ENCODE data around the gene PRKAG1.
"Not testable (repeated sequence)": the region's sequence is repeated elsewhere in the genome, so short reads cannot be mapped to it uniquely, and the experiment has no call there.

PRKAG1 gene

GRCh38 chr12:49018261-49019119 is at the start of gene PRKAG1:
PRKAG1 (minus strand) TSS chr12:49018776; CDS start chr12:49018740, 36 bp downstream.
- FAIRE-seq = peak; percentile 46
- DNase-seq (ENCODE audit: low spot score) = peak; percentile 99

GRCh38 chr12:49066120-49066519 is 47.5 kb upstream of the PRKAG1 start:
- DNase-seq (ENCODE audit: low spot score) (no peak), FAIRE-seq (no peak)

- DNase-seq (ENCODE audit: low spot score) = no peak
- no peak for FAIRE-seq
Measured at GRCh38 chr12:49064767-49065152, 46.2 kb upstream of the PRKAG1 start.

- FAIRE-seq; DNase-seq (ENCODE audit: low spot score): not testable (repeated sequence)
Measured at GRCh38 chr12:49061916-49062315, 43.3 kb upstream of the PRKAG1 start.

- FAIRE-seq (no peak), DNase-seq (ENCODE audit: low spot score) (no peak)
Measured at GRCh38 chr12:49061157-49061650, 42.6 kb upstream of the PRKAG1 start.

GRCh38 chr12:49060237-49061156 is 41.9 kb upstream of the PRKAG1 start, which contains the start of gene KMT2D:
KMT2D (minus strand) TSS chr12:49060794; CDS start chr12:49055324, 5,470 bp downstream.
- no peak for FAIRE-seq

GRCh38 chr12:49059299-49060171 is 41.0 kb upstream of the PRKAG1 start:
- DNase-seq (ENCODE audit: low spot score) = peak; percentile 29

More at GRCh38 chr12:49060237-49061156, 41.9 kb upstream of the PRKAG1 start, which contains the start of gene KMT2D:
- peak; percentile 92 for DNase-seq (ENCODE audit: low spot score)

GRCh38 chr12:49059045-49059298 is 40.4 kb upstream of the PRKAG1 start:
- DNase-seq (ENCODE audit: low spot score) = no peak
- no peak for FAIRE-seq

More at GRCh38 chr12:49059299-49060171, 41.0 kb upstream of the PRKAG1 start:
- no peak for FAIRE-seq

- DNase-seq (ENCODE audit: low spot score) (no peak), FAIRE-seq (no peak)
Measured at GRCh38 chr12:49058366-49059044, 39.9 kb upstream of the PRKAG1 start.

GRCh38 chr12:49057888-49058287 is 39.3 kb upstream of the PRKAG1 start:
- no peak for DNase-seq (ENCODE audit: low spot score)
- FAIRE-seq = no peak

GRCh38 chr12:49055978-49056754 is 37.6 kb upstream of the PRKAG1 start:
- peak; percentile 77 for DNase-seq (ENCODE audit: low spot score)
- FAIRE-seq = no peak

GRCh38 chr12:49055092-49055491 is 36.5 kb upstream of the PRKAG1 start:
- DNase-seq (ENCODE audit: low spot score) (no peak), FAIRE-seq (no peak)

GRCh38 chr12:49054524-49054923 is 35.9 kb upstream of the PRKAG1 start:
- no peak for FAIRE-seq
- DNase-seq (ENCODE audit: low spot score) = no peak

- FAIRE-seq (no peak), DNase-seq (ENCODE audit: low spot score) (no peak)
Measured at GRCh38 chr12:49054096-49054495, 35.5 kb upstream of the PRKAG1 start.

GRCh38 chr12:49052451-49053208 is 34.1 kb upstream of the PRKAG1 start:
- DNase-seq (ENCODE audit: low spot score) = no peak
- no peak for FAIRE-seq

GRCh38 chr12:49051777-49052438 is 33.3 kb upstream of the PRKAG1 start:
- DNase-seq (ENCODE audit: low spot score) = no peak
- no peak for FAIRE-seq

- DNase-seq (ENCODE audit: low spot score) (no peak), FAIRE-seq (no peak)
Measured at GRCh38 chr12:49051373-49051764, 32.8 kb upstream of the PRKAG1 start.
